ENCODE results near the gene LIN54.

The LIN54 gene

DNA sequence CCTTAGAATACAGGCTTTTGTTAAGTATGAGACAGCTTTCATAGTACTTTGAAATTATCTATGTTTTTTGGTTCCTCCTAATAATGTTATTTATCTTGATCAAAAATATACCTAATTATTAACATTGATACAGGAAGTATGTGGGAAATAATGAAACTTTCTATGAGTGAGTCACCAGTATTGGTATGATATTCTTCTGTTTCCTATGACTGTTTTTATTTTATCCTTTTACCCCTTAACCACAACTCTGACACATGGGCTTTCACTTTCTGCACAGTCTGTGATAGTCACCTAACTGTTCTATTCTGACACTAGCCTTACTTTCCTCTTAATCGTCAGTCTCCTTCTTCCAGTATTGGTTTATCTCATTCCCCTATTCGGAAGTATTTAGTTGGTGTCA is 105.4 kb downstream of the LIN54 start:
- WGBS (ENCODE audit: extremely low coverage, insufficient coverage, insufficient read length) = no CpG with 5 or more reads among the region's 2 CpGs
- Histone ChIP-seq H3K14ac (ENCODE audit: low read length) (no peak overlapping the region), H3K27ac (ENCODE audit: low read depth, low read length) (no peak overlapping the region), H3K9me3 (ENCODE audit: insufficient read depth, low read depth, low read length) (no peaks in the 10 kb centered on the region), H3K27me3 (ENCODE audit: insufficient read depth, low read length) (no peaks in the 10 kb centered on the region), H2BK12ac (ENCODE audit: low read length) (no peak overlapping the region), H3K4me1 (ENCODE audit: control insufficient read depth in 1 of 2, insufficient read depth in 2 of 2, low read length in 2 of 2) (no peaks in the 10 kb centered on the region), H3K79me2 (ENCODE audit: control insufficient read depth, insufficient read depth, low read length, poor library complexity) (peaks cover 2% of the 10 kb centered on the region), H3K79me1 (ENCODE audit: low read length) (peaks cover 3% of the 10 kb centered on the region), H4K8ac (ENCODE audit: low read depth, low read length) (no peak overlapping the region), H4K91ac (ENCODE audit: low read depth, low read length) (no peak overlapping the region), H3K36me3 (ENCODE audit: control insufficient read depth in 1 of 2, insufficient read depth in 2 of 2, low read length in 2 of 2) (peaks cover 3 to 4% of the 10 kb centered on the region in 2 experiments), H2AFZ (ENCODE audit: insufficient read depth, low read length, poor library complexity) (no peak overlapping the region), H3K4me2 (ENCODE audit: low read length) (no peak overlapping the region), H2BK5ac (ENCODE audit: low read depth, low read length, poor library complexity) (no peak overlapping the region), H3K18ac (ENCODE audit: low read length) (no peak overlapping the region), H4K12ac (ENCODE audit: low read depth, low read length) (no peak overlapping the region), H3K9ac (ENCODE audit: low read length) (no peak overlapping the region), H3K23ac (ENCODE audit: low read length) (no peak overlapping the region), H2BK120ac (ENCODE audit: insufficient read depth, low read length, poor library complexity) (no peak overlapping the region), H3K4me3 (ENCODE audit: low read depth, low read length) (no peak overlapping the region), H2AK5ac (ENCODE audit: low read length) (no peak overlapping the region), H3K4ac (ENCODE audit: low read depth, low read length) (no peak overlapping the region)
- no peak for DNase-seq

DNA sequence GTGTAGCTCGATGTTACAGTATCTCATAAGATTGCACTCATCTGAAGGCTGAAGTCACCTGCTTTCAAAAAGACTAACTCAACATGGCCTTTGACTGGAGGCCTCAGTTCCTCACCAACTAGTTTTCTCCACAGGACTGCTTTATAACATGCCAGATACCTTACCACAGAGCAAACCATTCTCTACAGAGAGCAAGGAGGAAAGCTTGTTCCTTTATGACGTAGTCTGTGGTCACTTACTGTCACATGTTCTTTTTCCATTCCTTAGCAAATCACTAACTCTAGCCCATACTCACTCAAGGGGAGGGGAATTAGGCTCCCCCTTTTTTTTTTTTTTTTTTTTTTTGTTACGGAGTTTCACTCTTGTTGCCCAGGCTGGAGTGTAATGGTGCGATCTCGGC is 106.9 kb downstream of the LIN54 start:
- no peak overlapping the region for H2BK12ac ChIP-seq (ENCODE audit: low read length)
- no peak overlapping the region for H3K4ac ChIP-seq (ENCODE audit: low read depth, low read length)
- H2BK5ac ChIP-seq (ENCODE audit: low read depth, low read length, poor library complexity) = no peak overlapping the region
- H3K4me3 ChIP-seq (ENCODE audit: low read depth, low read length) = no peak overlapping the region
- no peak overlapping the region for H3K18ac ChIP-seq (ENCODE audit: low read length)
- no peak overlapping the region for H3K4me2 ChIP-seq (ENCODE audit: low read length)
- no peak overlapping the region for H3K23ac ChIP-seq (ENCODE audit: low read length)
- peaks cover 5% of the 10 kb centered on the region for H3K79me1 ChIP-seq (ENCODE audit: low read length)
- H3K9me3 ChIP-seq (ENCODE audit: insufficient read depth, low read depth, low read length) = no peaks in the 10 kb centered on the region
- H2AK5ac ChIP-seq (ENCODE audit: low read length) = no peak overlapping the region
- no peaks in the 10 kb centered on the region for H3K4me1 ChIP-seq (ENCODE audit: control insufficient read depth in 1 of 2, insufficient read depth in 2 of 2, low read length in 2 of 2)
- DNase-seq = no peak
- no CpG with 5 or more reads among the region's 5 CpGs for WGBS (ENCODE audit: extremely low coverage, insufficient coverage, insufficient read length)
- no peak overlapping the region for H4K8ac ChIP-seq (ENCODE audit: low read depth, low read length)
- H2AFZ ChIP-seq (ENCODE audit: insufficient read depth, low read length, poor library complexity) = no peak overlapping the region
- no peak overlapping the region for H4K12ac ChIP-seq (ENCODE audit: low read depth, low read length)
- H3K9ac ChIP-seq (ENCODE audit: low read length) = no peak overlapping the region
- no peak overlapping the region for H2BK120ac ChIP-seq (ENCODE audit: insufficient read depth, low read length, poor library complexity)
- no peaks in the 10 kb centered on the region for H3K27me3 ChIP-seq (ENCODE audit: insufficient read depth, low read length)
- H4K91ac ChIP-seq (ENCODE audit: low read depth, low read length) = no peak overlapping the region
- H3K27ac ChIP-seq (ENCODE audit: low read depth, low read length) = no peak overlapping the region
- no peak overlapping the region for H3K14ac ChIP-seq (ENCODE audit: low read length)
- H3K36me3 ChIP-seq (ENCODE audit: control insufficient read depth in 1 of 2, insufficient read depth in 2 of 2, low read length in 2 of 2) = peaks cover 2 to 3% of the 10 kb centered on the region in 2 experiments
- peaks cover 4% of the 10 kb centered on the region for H3K79me2 ChIP-seq (ENCODE audit: control insufficient read depth, insufficient read depth, low read length, poor library complexity)

DNA sequence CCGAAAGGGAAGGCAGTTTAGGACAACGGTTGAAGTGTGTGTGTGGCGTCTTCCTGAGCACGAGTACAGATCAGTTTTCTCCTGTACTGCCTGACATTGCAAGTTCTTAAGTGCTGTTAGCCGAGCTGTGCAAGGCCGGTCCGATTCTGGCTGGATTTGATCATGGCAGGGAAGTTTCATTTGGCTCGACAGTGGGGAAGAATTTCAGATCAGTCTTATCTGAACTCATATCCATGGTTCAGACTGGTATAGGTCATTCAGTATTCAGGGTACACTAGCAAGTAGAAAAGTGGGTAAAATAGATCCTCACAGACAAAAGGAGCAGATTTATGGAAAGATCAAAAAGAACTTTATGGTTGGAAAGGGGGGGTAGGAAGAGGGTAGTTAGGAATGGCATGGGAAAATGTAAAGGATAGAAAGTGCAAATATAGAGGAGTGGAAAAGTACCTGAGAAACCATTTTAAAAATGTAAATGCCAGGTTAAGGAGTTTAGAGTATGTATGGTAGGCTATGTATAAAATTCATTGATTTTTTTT is 109.4 kb downstream of the LIN54 start:
- H3K9me3 ChIP-seq (ENCODE audit: insufficient read depth, low read depth, low read length) = no peaks in the 10 kb centered on the region
- peaks cover 6% of the 10 kb centered on the region for H3K79me2 ChIP-seq (ENCODE audit: control insufficient read depth, insufficient read depth, low read length, poor library complexity)
- peak overlapping the region; percentile 5 for H4K8ac ChIP-seq (ENCODE audit: low read depth, low read length)
- H3K4me3 ChIP-seq (ENCODE audit: low read depth, low read length) = peak overlapping the region; percentile 88
- peaks cover 0 to under 1% of the 10 kb centered on the region in 2 experiments for H3K36me3 ChIP-seq (ENCODE audit: control insufficient read depth in 1 of 2, insufficient read depth in 2 of 2, low read length in 2 of 2)
- H2AK5ac ChIP-seq (ENCODE audit: low read length) = no peak overlapping the region
- peak overlapping the region; percentile 97 for H3K27ac ChIP-seq (ENCODE audit: low read depth, low read length)
- H2BK120ac ChIP-seq (ENCODE audit: insufficient read depth, low read length, poor library complexity) = no peak overlapping the region
- WGBS (ENCODE audit: extremely low coverage, insufficient coverage, insufficient read length) = no CpG with 5 or more reads among the region's 8 CpGs
- no peak overlapping the region for H3K4ac ChIP-seq (ENCODE audit: low read depth, low read length)
- peak overlapping the region; percentile 76 for H3K9ac ChIP-seq (ENCODE audit: low read length)
- peak overlapping the region; percentile 18 for H3K14ac ChIP-seq (ENCODE audit: low read length)
- H3K23ac ChIP-seq (ENCODE audit: low read length) = no peak overlapping the region
- no peaks in the 10 kb centered on the region for H3K27me3 ChIP-seq (ENCODE audit: insufficient read depth, low read length)
- peak overlapping the region; percentile 72 for H3K4me2 ChIP-seq (ENCODE audit: low read length)
- no peak overlapping the region for H2BK12ac ChIP-seq (ENCODE audit: low read length)
- peaks cover 5% of the 10 kb centered on the region for H3K79me1 ChIP-seq (ENCODE audit: low read length)
- DNase-seq = no peak
- peak overlapping the region; percentile 31 for H4K12ac ChIP-seq (ENCODE audit: low read depth, low read length)
- no peak overlapping the region for H3K18ac ChIP-seq (ENCODE audit: low read length)
- no peak overlapping the region for H2AFZ ChIP-seq (ENCODE audit: insufficient read depth, low read length, poor library complexity)
- peak overlapping the region; percentile 1 for H2BK5ac ChIP-seq (ENCODE audit: low read depth, low read length, poor library complexity)
- peaks cover 0 to 2% of the 10 kb centered on the region in 2 experiments for H3K4me1 ChIP-seq (ENCODE audit: control insufficient read depth in 1 of 2, insufficient read depth in 2 of 2, low read length in 2 of 2)
- H4K91ac ChIP-seq (ENCODE audit: low read depth, low read length) = peak overlapping the region; percentile 68

DNA sequence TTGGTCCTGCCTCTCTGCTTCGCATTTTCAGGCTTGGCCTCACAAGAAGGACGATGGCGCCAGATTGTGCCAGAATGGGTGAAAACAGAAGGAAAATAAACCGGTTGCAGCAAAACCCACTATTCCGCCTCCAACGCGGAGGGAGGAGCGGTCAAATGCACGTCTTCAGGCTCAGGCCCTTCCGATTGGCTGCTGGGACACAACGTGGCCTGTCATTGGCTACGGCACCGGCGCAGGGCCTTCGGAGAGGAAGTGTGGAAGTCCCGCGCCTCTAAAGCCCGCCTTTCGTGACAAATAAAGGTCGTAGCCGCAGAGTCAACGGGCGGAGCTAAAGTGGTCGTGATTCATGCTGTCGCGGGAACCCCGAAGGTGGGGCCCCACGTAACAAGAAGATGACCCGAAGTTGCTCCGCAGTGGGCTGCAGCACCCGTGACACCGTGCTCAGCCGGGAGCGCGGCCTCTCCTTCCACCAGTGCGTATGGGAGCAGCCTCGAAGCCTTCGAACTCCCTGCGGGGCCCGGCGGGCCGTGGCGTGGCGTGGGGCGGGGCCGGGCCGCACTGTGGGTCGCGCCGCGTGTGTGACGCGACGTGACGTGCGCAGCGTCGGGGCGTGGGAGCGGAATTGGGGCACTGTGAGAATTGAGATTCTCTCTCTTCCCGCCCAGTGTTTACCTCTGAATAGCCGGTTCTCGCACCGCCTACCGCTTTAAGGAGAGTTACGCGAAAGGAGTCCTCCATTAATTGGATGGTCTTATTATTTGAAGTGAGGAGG is 110.0 kb downstream of the LIN54 start, which contains the start of gene THAP9:
Gene THAP9, plus strand, starts transcription at position 325 of the 772 bp plus-strand sequence. Its CDS starts 68 bp downstream, at position 393.
- Histone ChIP-seq H2BK12ac (ENCODE audit: low read length) (no peak within 1 kb of the TSS), H2AFZ (ENCODE audit: insufficient read depth, low read length, poor library complexity) (peak within 1 kb of the TSS; percentile 84), H3K9me3 (ENCODE audit: insufficient read depth, low read depth, low read length) (no peaks in the 10 kb centered on the region), H3K27ac (ENCODE audit: low read depth, low read length) (peak within 1 kb of the TSS; percentile 97), H3K4me1 (ENCODE audit: control insufficient read depth in 1 of 2, insufficient read depth in 2 of 2, low read length in 2 of 2) (peaks cover 0 to 2% of the 10 kb centered on the region in 2 experiments), H4K91ac (ENCODE audit: low read depth, low read length) (peak within 1 kb of the TSS; percentile 68), H3K23ac (ENCODE audit: low read length) (no peak within 1 kb of the TSS), H2BK120ac (ENCODE audit: insufficient read depth, low read length, poor library complexity) (peak within 1 kb of the TSS; percentile 78), H3K36me3 (ENCODE audit: control insufficient read depth in 1 of 2, insufficient read depth in 2 of 2, low read length in 2 of 2) (peaks cover 2 to 3% of the 10 kb centered on the region in 2 experiments), H2AK5ac (ENCODE audit: low read length) (no peak within 1 kb of the TSS), H2BK5ac (ENCODE audit: low read depth, low read length, poor library complexity) (peak within 1 kb of the TSS; percentile 71), H3K79me1 (ENCODE audit: low read length) (peaks cover 5% of the 10 kb centered on the region), H3K79me2 (ENCODE audit: control insufficient read depth, insufficient read depth, low read length, poor library complexity) (peaks cover 6% of the 10 kb centered on the region), H3K4me3 (ENCODE audit: low read depth, low read length) (peak within 1 kb of the TSS; percentile 88), H4K8ac (ENCODE audit: low read depth, low read length) (peak within 1 kb of the TSS; percentile 93), H3K4ac (ENCODE audit: low read depth, low read length) (peak within 1 kb of the TSS; percentile 29), H3K18ac (ENCODE audit: low read length) (peak within 1 kb of the TSS; percentile 76), H3K9ac (ENCODE audit: low read length) (peak within 1 kb of the TSS; percentile 91), H4K12ac (ENCODE audit: low read depth, low read length) (peak within 1 kb of the TSS; percentile 84), H3K14ac (ENCODE audit: low read length) (peak within 1 kb of the TSS; percentile 79), H3K27me3 (ENCODE audit: insufficient read depth, low read length) (no peaks in the 10 kb centered on the region), H3K4me2 (ENCODE audit: low read length) (peak within 1 kb of the TSS; percentile 72)
- DNase-seq = peak; percentile 100
- no CpG with 5 or more reads among the region's 67 CpGs for WGBS (ENCODE audit: extremely low coverage, insufficient coverage, insufficient read length)

Measured in trophoblast cell (in vitro differentiated cells and primary cell).